DND-41 (cell line): Measurements from ENCODE around the gene DLGAP4.
"Not testable (repeated sequence)": the region's sequence is repeated elsewhere in the genome, so short reads cannot be mapped to it uniquely, and the experiment has no call there.

ENCODE experiments used
- ATAC-seq: fragments of 200-7000 bp; cut with Tn5 transposase; 3 replicates; pipeline ENCODE4 v1.9.1; 2021; ENCODE audit warnings: low read depth; ENCODE audit not compliant: insufficient read depth
- DNase-seq: peaks from one replicate; pipeline ENCODE4 v3.0.0-alpha.2; 2020
- H2AFZ ChIP-seq: 2 replicates; pipeline ENCODE4 v1.6.0; 2012; ENCODE audit warnings: low read depth, low read length
- H3K27ac ChIP-seq: 2 replicates; pipeline ENCODE4 v1.5.1; 2012; ENCODE audit warnings: low read length, inconsistent platforms
- H3K27me3 ChIP-seq: fragments of 200-600 bp; sonication (generic); 2 replicates; pipeline ENCODE4 v1.6.0; 2012; ENCODE audit warnings: low read length, mild to moderate bottlenecking, inconsistent platforms; ENCODE audit not compliant: insufficient read depth, poor library complexity
- H3K36me3 ChIP-seq: 2 replicates; pipeline ENCODE4 v1.5.1; 2012; ENCODE audit warnings: low read length, inconsistent platforms; ENCODE audit not compliant: insufficient read depth
- H3K4me1 ChIP-seq: 2 replicates; pipeline ENCODE4 v1.5.1; 2012; ENCODE audit warnings: mild to moderate bottlenecking, low read length; ENCODE audit not compliant: insufficient read depth
- H3K4me2 ChIP-seq: 2 replicates; pipeline ENCODE4 v1.6.0; 2012; ENCODE audit warnings: mild to moderate bottlenecking, moderate library complexity, low read length, inconsistent platforms; ENCODE audit not compliant: insufficient read depth
- H3K4me3 ChIP-seq, 2 experiments: fragments of 200-600 bp in 1 of 2; shearing (Covaris generic) in 1 of 2; 2 replicates each; pipeline ENCODE4 v1.5.1; 2012 to 2016; ENCODE audit warnings: inconsistent platforms in 2 of 2, low read length in 2 of 2, mild to moderate bottlenecking in 2 of 2, low read depth in 1 of 2, moderate library complexity in 1 of 2
- H3K79me2 ChIP-seq: 2 replicates; pipeline ENCODE4 v1.6.0; 2012; ENCODE audit warnings: low read length, inconsistent platforms; ENCODE audit not compliant: insufficient read depth
- H3K9ac ChIP-seq: 2 replicates; pipeline ENCODE4 v1.6.0; 2012; ENCODE audit warnings: low read depth, mild to moderate bottlenecking, inconsistent platforms, low read length, moderate library complexity
- H3K9me3 ChIP-seq: 2 replicates; pipeline ENCODE4 v1.5.1; 2012; ENCODE audit warnings: low read length, moderate library complexity, mild to moderate bottlenecking, inconsistent platforms; ENCODE audit not compliant: insufficient read depth, severe bottlenecking
- H4K20me1 ChIP-seq: 2 replicates; pipeline ENCODE4 v1.6.0; 2012; ENCODE audit warnings: low read length; ENCODE audit not compliant: insufficient read depth
- CTCF ChIP-seq: IDR thresholded peaks from 2 replicates; pipeline ENCODE4 v1.5.1; 2012; ENCODE audit warnings: borderline replicate concordance, low read length, moderate library complexity, mild to moderate bottlenecking; ENCODE audit not compliant: poor library complexity, severe bottlenecking; ENCODE audit errors: extremely low read depth
- EZH2 ChIP-seq: IDR thresholded peaks from 3 replicates; pipeline ENCODE4 v1.6.1; 2012; ENCODE audit warnings: borderline replicate concordance, low read depth, mild to moderate bottlenecking, moderate library complexity, low read length, inconsistent platforms; ENCODE audit not compliant: severe bottlenecking

The DLGAP4 gene

GRCh38 chr20:36474563-36474962, 168.4 kb downstream of the DLGAP4 start:
- DNase-seq (no peak), ATAC-seq (no peak)
- Histone ChIP-seq H3K27me3 (no peaks in the 10 kb centered on the region), H4K20me1 (peaks cover 44% of the 10 kb centered on the region), H3K27ac (no peak overlapping the region), H3K4me3 (no peak overlapping the region), H3K79me2 (peaks cover 10% of the 10 kb centered on the region; the same call in 1 of the 2 replicates), H3K4me1 (no peaks in the 10 kb centered on the region), H2AFZ (no peak overlapping the region), H3K36me3 (no peaks in the 10 kb centered on the region), H3K9ac (no peak overlapping the region), H3K9me3 (no peaks in the 10 kb centered on the region), H3K4me2 (no peak overlapping the region)
- no peak for TF ChIP-seq EZH2
- no peak for TF ChIP-seq CTCF

GRCh38 chr20:36475054-36475453, 168.9 kb downstream of the DLGAP4 start:
- H3K36me3 ChIP-seq, H2AFZ ChIP-seq, H3K27ac ChIP-seq, H3K9ac ChIP-seq, H3K4me3 ChIP-seq, H3K9me3 ChIP-seq, H3K4me2 ChIP-seq, H3K27me3 ChIP-seq, DNase-seq, H3K4me1 ChIP-seq, ATAC-seq: not testable (repeated sequence)
- Histone ChIP-seq H4K20me1 (peaks cover 46% of the 10 kb centered on the region), H3K79me2 (peaks cover 10% of the 10 kb centered on the region; the same call in 1 of the 2 replicates)

GRCh38 chr20:36477475-36477874, 171.3 kb downstream of the DLGAP4 start:
- TF ChIP-seq CTCF: no peak
- TF ChIP-seq EZH2: no peak
- no peaks in the 10 kb centered on the region for H3K36me3 ChIP-seq
- H4K20me1 ChIP-seq: peaks cover 58% of the 10 kb centered on the region

GRCh38 chr20:36478137-36478905, 172.2 kb downstream of the DLGAP4 start:
- Histone ChIP-seq H3K4me2 (no peak overlapping the region), H3K4me1 (no peaks in the 10 kb centered on the region), H4K20me1 (peaks cover 57% of the 10 kb centered on the region), H2AFZ (no peak overlapping the region), H3K79me2 (peaks cover 7% of the 10 kb centered on the region), H3K9ac (no peak overlapping the region), H3K27ac (no peak overlapping the region), H3K9me3 (no peaks in the 10 kb centered on the region), H3K27me3 (no peaks in the 10 kb centered on the region), H3K4me3 (no peak overlapping the region), H3K36me3 (no peaks in the 10 kb centered on the region)
- TF ChIP-seq CTCF (peak; percentile 28), EZH2 (no peak)
- DNase-seq (no peak), ATAC-seq (no peak)

More at GRCh38 chr20:36477475-36477874, 171.3 kb downstream of the DLGAP4 start:
- no peaks in the 10 kb centered on the region for H3K4me1 ChIP-seq
- H2AFZ ChIP-seq: no peak overlapping the region
- ATAC-seq: no peak
- H3K27me3 ChIP-seq: no peaks in the 10 kb centered on the region
- no peak overlapping the region for H3K9ac ChIP-seq
- H3K79me2 ChIP-seq: peaks cover 7% of the 10 kb centered on the region
- no peak overlapping the region for H3K4me3 ChIP-seq
- no peak for DNase-seq
- no peak overlapping the region for H3K4me2 ChIP-seq
- H3K9me3 ChIP-seq: no peaks in the 10 kb centered on the region
- H3K27ac ChIP-seq: no peak overlapping the region
